Choroid plexus epithelial cell (primary cell): ENCODE measurements around the gene NOL7.

Experiments
- DNase-seq: peaks from one replicate; pipeline ENCODE4 v3.0.0-alpha.2; 2010; ENCODE audit warnings: low read depth
- H3K4me3 ChIP-seq: 2 replicates; pipeline ENCODE4 v1.5.1; 2011; ENCODE audit warnings: low read depth, mild to moderate bottlenecking, control low read depth, low read length, moderate library complexity
- CTCF ChIP-seq: conservative IDR thresholded peaks from 2 replicates; pipeline ENCODE4 v1.5.1; 2011; ENCODE audit warnings: low read depth, mild to moderate bottlenecking, control low read depth, inconsistent platforms, low read length, moderate library complexity

NOL7 gene

GRCh38 chr6:13574149-13574570 is 41.0 kb upstream of the NOL7 start:
- peak; percentile 92 for DNase-seq
- H3K4me3 ChIP-seq, result peak overlapping the region; percentile 80
- peak; percentile 58 for TF ChIP-seq CTCF

GRCh38 chr6:13574571-13575376 is 40.4 kb upstream of the NOL7 start, which contains the start of gene SIRT5:
Gene SIRT5, plus strand, starts transcription at chr6:13574601. Its CDS starts 9,510 bp downstream, at chr6:13584111.
- H3K4me3 ChIP-seq, result peak within 1 kb of the TSS; percentile 80
- peak; percentile 90 for DNase-seq
- no peak for TF ChIP-seq CTCF

GRCh38 chr6:13575377-13575775 is 39.8 kb upstream of the NOL7 start:
- peak; percentile 84 for TF ChIP-seq CTCF
- DNase-seq, result no peak
- H3K4me3 ChIP-seq, result peak overlapping the region; percentile 80

GRCh38 chr6:13576017-13576416 is 39.1 kb upstream of the NOL7 start:
- H3K4me3 ChIP-seq, result no peak overlapping the region
- no peak for DNase-seq
- no peak for TF ChIP-seq CTCF

- DNase-seq, result no peak
- no peak for TF ChIP-seq CTCF
- H3K4me3 ChIP-seq, result no peak overlapping the region
Measured at GRCh38 chr6:13577926-13578325, 37.2 kb upstream of the NOL7 start.

GRCh38 chr6:13579911-13580310 is 35.2 kb upstream of the NOL7 start:
- no peak overlapping the region for H3K4me3 ChIP-seq
- DNase-seq, result no peak
- no peak for TF ChIP-seq CTCF

GRCh38 chr6:13581700-13582229 is 33.4 kb upstream of the NOL7 start:
- no peak overlapping the region for H3K4me3 ChIP-seq
- no peak for TF ChIP-seq CTCF
- no peak for DNase-seq
